ENCODE results near the gene PRTN3.
A peak's percentile ranks its signal among the peaks of the same experiment; 100 is the strongest.

The PRTN3 gene

GRCh38 chr19:871446-872265, 30.9 kb downstream of the PRTN3 start:
- no peak overlapping the region for H3K4me3 ChIP-seq (ENCODE audit: insufficient read length, low read depth)
- H3K36me3 ChIP-seq (ENCODE audit: insufficient read depth, insufficient read length, low read length) = peaks cover 62% of the 10 kb centered on the region
- TF ChIP-seq ZNF274 (IDR thresholded peaks at IDR 0.05; ENCODE audit: low read depth, low read length) (no peak), SUZ12 (IDR thresholded peaks at IDR 0.05; ENCODE audit: extremely low read depth, insufficient read depth, insufficient read length) (no peak), YY1 (IDR thresholded peaks at IDR 0.05; ENCODE audit: insufficient read depth, insufficient read length) (no peak)
- peaks cover 33% of the 10 kb centered on the region for H3K4me1 ChIP-seq (ENCODE audit: insufficient read depth, insufficient read length)
- no peaks in the 10 kb centered on the region for H3K27me3 ChIP-seq (ENCODE audit: insufficient read depth, insufficient read length)
- peak overlapping the region; percentile 33 for H3K9ac ChIP-seq (ENCODE audit: insufficient read length, low read depth)
- DNase-seq (ENCODE audit: low read depth, low spot score) = no peak
- H3K9me3 ChIP-seq (ENCODE audit: insufficient read depth, low read length) = no peaks in the 10 kb centered on the region

- no peak overlapping the region for H3K4me3 ChIP-seq (ENCODE audit: insufficient read length, low read depth)
- H3K9me3 ChIP-seq (ENCODE audit: insufficient read depth, low read length) = no peaks in the 10 kb centered on the region
- H3K9ac ChIP-seq (ENCODE audit: insufficient read length, low read depth) = peak overlapping the region; percentile 33
- peaks cover 29% of the 10 kb centered on the region for H3K4me1 ChIP-seq (ENCODE audit: insufficient read depth, insufficient read length)
- peaks cover 68% of the 10 kb centered on the region for H3K36me3 ChIP-seq (ENCODE audit: insufficient read depth, insufficient read length, low read length)
- TF ChIP-seq YY1 (IDR thresholded peaks at IDR 0.05; ENCODE audit: insufficient read depth, insufficient read length) (no peak), SUZ12 (IDR thresholded peaks at IDR 0.05; ENCODE audit: extremely low read depth, insufficient read depth, insufficient read length) (no peak), ZNF274 (IDR thresholded peaks at IDR 0.05; ENCODE audit: low read depth, low read length) (no peak)
- H3K27me3 ChIP-seq (ENCODE audit: insufficient read depth, insufficient read length) = no peaks in the 10 kb centered on the region
- peak; percentile 76 for DNase-seq (ENCODE audit: low read depth, low spot score)
Observed at GRCh38 chr19:872266-872951, 31.6 kb downstream of the PRTN3 start.

- H3K4me3 ChIP-seq (ENCODE audit: insufficient read length, low read depth) = no peak overlapping the region
- H3K9me3 ChIP-seq (ENCODE audit: insufficient read depth, low read length) = no peaks in the 10 kb centered on the region
- H3K36me3 ChIP-seq (ENCODE audit: insufficient read depth, insufficient read length, low read length) = peaks cover 61% of the 10 kb centered on the region
- DNase-seq (ENCODE audit: low read depth, low spot score) = peak; percentile 62
- TF ChIP-seq SUZ12 (IDR thresholded peaks at IDR 0.05; ENCODE audit: extremely low read depth, insufficient read depth, insufficient read length) (no peak), YY1 (IDR thresholded peaks at IDR 0.05; ENCODE audit: insufficient read depth, insufficient read length) (no peak), ZNF274 (IDR thresholded peaks at IDR 0.05; ENCODE audit: low read depth, low read length) (no peak)
- peaks cover 22% of the 10 kb centered on the region for H3K4me1 ChIP-seq (ENCODE audit: insufficient read depth, insufficient read length)
- H3K9ac ChIP-seq (ENCODE audit: insufficient read length, low read depth) = no peak overlapping the region
- no peaks in the 10 kb centered on the region for H3K27me3 ChIP-seq (ENCODE audit: insufficient read depth, insufficient read length)
Observed at GRCh38 chr19:873084-873483, 32.3 kb downstream of the PRTN3 start.

- TF ChIP-seq YY1 (IDR thresholded peaks at IDR 0.05; ENCODE audit: insufficient read depth, insufficient read length) (no peak), SUZ12 (IDR thresholded peaks at IDR 0.05; ENCODE audit: extremely low read depth, insufficient read depth, insufficient read length) (no peak), ZNF274 (IDR thresholded peaks at IDR 0.05; ENCODE audit: low read depth, low read length) (no peak)
- H3K4me1 ChIP-seq (ENCODE audit: insufficient read depth, insufficient read length) = peaks cover 17% of the 10 kb centered on the region
- H3K9ac ChIP-seq (ENCODE audit: insufficient read length, low read depth) = peak overlapping the region; percentile 9
- no peak overlapping the region for H3K4me3 ChIP-seq (ENCODE audit: insufficient read length, low read depth)
- H3K36me3 ChIP-seq (ENCODE audit: insufficient read depth, insufficient read length, low read length) = peaks cover 56% of the 10 kb centered on the region
- no peak for DNase-seq (ENCODE audit: low read depth, low spot score)
- H3K27me3 ChIP-seq (ENCODE audit: insufficient read depth, insufficient read length) = no peaks in the 10 kb centered on the region
- no peaks in the 10 kb centered on the region for H3K9me3 ChIP-seq (ENCODE audit: insufficient read depth, low read length)
Observed at GRCh38 chr19:873561-874041, 32.8 kb downstream of the PRTN3 start.

GRCh38 chr19:875265-875879, 34.6 kb downstream of the PRTN3 start:
- DNase-seq (ENCODE audit: low read depth, low spot score) = no peak
- TF ChIP-seq ZNF274 (IDR thresholded peaks at IDR 0.05; ENCODE audit: low read depth, low read length) = no peak
- no peak for TF ChIP-seq SUZ12 (IDR thresholded peaks at IDR 0.05; ENCODE audit: extremely low read depth, insufficient read depth, insufficient read length)
- no peak for TF ChIP-seq YY1 (IDR thresholded peaks at IDR 0.05; ENCODE audit: insufficient read depth, insufficient read length)
- H3K27me3 ChIP-seq (ENCODE audit: insufficient read depth, insufficient read length) = no peaks in the 10 kb centered on the region
- H3K36me3 ChIP-seq (ENCODE audit: insufficient read depth, insufficient read length, low read length) = peaks cover 55% of the 10 kb centered on the region
- H3K4me1 ChIP-seq (ENCODE audit: insufficient read depth, insufficient read length) = peaks cover 8% of the 10 kb centered on the region
- no peak overlapping the region for H3K9ac ChIP-seq (ENCODE audit: insufficient read length, low read depth)
- H3K9me3 ChIP-seq (ENCODE audit: insufficient read depth, low read length) = no peaks in the 10 kb centered on the region
- no peak overlapping the region for H3K4me3 ChIP-seq (ENCODE audit: insufficient read length, low read depth)

GRCh38 chr19:876089-876488, 35.3 kb downstream of the PRTN3 start:
- H3K9me3 ChIP-seq (ENCODE audit: insufficient read depth, low read length) = no peaks in the 10 kb centered on the region
- H3K36me3 ChIP-seq (ENCODE audit: insufficient read depth, insufficient read length, low read length) = peaks cover 51% of the 10 kb centered on the region
- H3K27me3 ChIP-seq (ENCODE audit: insufficient read depth, insufficient read length) = no peaks in the 10 kb centered on the region
- H3K4me3 ChIP-seq (ENCODE audit: insufficient read length, low read depth) = no peak overlapping the region
- no peak for DNase-seq (ENCODE audit: low read depth, low spot score)
- no peak for TF ChIP-seq SUZ12 (IDR thresholded peaks at IDR 0.05; ENCODE audit: extremely low read depth, insufficient read depth, insufficient read length)
- TF ChIP-seq YY1 (IDR thresholded peaks at IDR 0.05; ENCODE audit: insufficient read depth, insufficient read length) = no peak
- no peak for TF ChIP-seq ZNF274 (IDR thresholded peaks at IDR 0.05; ENCODE audit: low read depth, low read length)
- H3K9ac ChIP-seq (ENCODE audit: insufficient read length, low read depth) = no peak overlapping the region
- H3K4me1 ChIP-seq (ENCODE audit: insufficient read depth, insufficient read length) = peaks cover 6% of the 10 kb centered on the region
